H1 (cell line): Measurements from ENCODE around the gene RANGRF. TPM values are rescaled to one million over a fixed set of nuclear protein-coding genes. Genes with fewer than 3 reads are reported as not detected.

Source experiments
- CTCF ChIA-PET: fragments of 300-600 bp; sonication (Branson Sonifier 250); formaldehyde crosslinking; loops from one replicate; lab custom pipeline; 2021; ENCODE audit not compliant: partially characterized antibody; lab: Charles Lee
- POLR2A ChIA-PET: fragments of 300-600 bp; sonication (Branson Sonifier 250); formaldehyde crosslinking; loops from one replicate; lab custom pipeline; 2021; ENCODE audit warnings: inconsistent platforms; ENCODE audit not compliant: partially characterized antibody; lab: Charles Lee
- DNase-seq, 2 experiments: peaks; one replicate each; pipeline versions ENCODE4 v3.0.0 to v3.0.0-alpha.2; 2010 to 2022; ENCODE audit warnings: low spot score in 2 of 2, low read depth in 1 of 2, mixed read lengths in 1 of 2
- FAIRE-seq: peaks from 2 replicates; lab custom pipeline; 2011; peaks lifted over from hg19 to GRCh38; lab: Jason Lieb, UNC
- H2AFZ ChIP-seq: 2 replicates; pipeline ENCODE4 v1.8.1; 2012; ENCODE audit warnings: low read length, inconsistent platforms
- H2AK5ac ChIP-seq: 2 replicates; pipeline ENCODE4 v1.6.1; 2013; ENCODE audit warnings: low read depth, low read length
- H2BK120ac ChIP-seq: replicated peaks from 2 replicates; pipeline ENCODE3; 2013; ENCODE audit warnings: low read depth, low read length, inconsistent platforms
- H2BK12ac ChIP-seq: 2 replicates; pipeline ENCODE4 v1.6.1; 2013; ENCODE audit warnings: low read depth, low read length
- H2BK15ac ChIP-seq: 2 replicates; pipeline ENCODE4 v1.6.1; 2013; ENCODE audit warnings: low read length
- H2BK20ac ChIP-seq: 2 replicates; pipeline ENCODE4 v1.6.1; 2013; ENCODE audit warnings: low read length
- H2BK5ac ChIP-seq: 2 replicates; pipeline ENCODE4 v1.6.1; 2013; ENCODE audit warnings: low read depth, low read length
- H3K14ac ChIP-seq: 2 replicates; pipeline ENCODE4 v1.6.1; 2013; ENCODE audit warnings: inconsistent platforms; ENCODE audit not compliant: insufficient read length
- H3K18ac ChIP-seq: 2 replicates; pipeline ENCODE4 v1.6.1; 2013; ENCODE audit warnings: low read length; ENCODE audit errors: extremely low read depth
- H3K23ac ChIP-seq: 2 replicates; pipeline ENCODE4 v1.6.1; 2013; ENCODE audit warnings: inconsistent platforms; ENCODE audit not compliant: insufficient read length
- H3K23me2 ChIP-seq: 2 replicates; pipeline ENCODE4 v1.6.1; 2013; ENCODE audit warnings: low read depth, low read length
- H3K27ac ChIP-seq: 2 replicates; pipeline ENCODE4 v1.6.1; 2011; ENCODE audit warnings: low read depth, low read length, inconsistent platforms
- H3K27me3 ChIP-seq, 4 experiments: replicated peaks in 1 of 4; 1 replicate in 1 of 4; 2 replicates in 3 of 4; pipeline versions ENCODE4 v1.6.1 to v1.8.1; 2011 to 2013; ENCODE audit warnings: low read length in 3 of 4, mild to moderate bottlenecking in 3 of 4, inconsistent platforms in 2 of 4, mixed read lengths in 2 of 4, moderate library complexity in 1 of 4; ENCODE audit not compliant: control insufficient read depth in 3 of 4, insufficient read depth in 3 of 4; ENCODE audit errors: extremely low read depth in 1 of 4
- H3K36me3 ChIP-seq, 4 experiments: 2 replicates each; pipeline versions ENCODE4 v1.6.1 to v1.8.1; 2011 to 2013; ENCODE audit warnings: mild to moderate bottlenecking in 4 of 4, low read length in 3 of 4, moderate library complexity in 2 of 4, control low read depth in 1 of 4, inconsistent platforms in 1 of 4; ENCODE audit not compliant: insufficient read depth in 4 of 4, control insufficient read depth in 2 of 4
- H3K4ac ChIP-seq: replicated peaks from 2 replicates; pipeline ENCODE3; 2013; ENCODE audit warnings: low read length, low read depth, mixed read lengths, inconsistent platforms; ENCODE audit not compliant: insufficient read length
- H3K4me1 ChIP-seq, 4 experiments: replicated peaks in 1 of 4; 1 replicate in 1 of 4; 2 replicates in 3 of 4; pipeline versions ENCODE4 v1.6.1 to v1.8.1; 2011 to 2013; ENCODE audit warnings: low read length in 3 of 4, inconsistent platforms in 2 of 4, mixed read lengths in 1 of 4; ENCODE audit not compliant: insufficient read depth in 4 of 4, control insufficient read depth in 3 of 4
- H3K4me2 ChIP-seq, 2 experiments: 2 replicates each; pipeline versions ENCODE4 v1.6.1 to v1.8.1; 2011 to 2013; ENCODE audit warnings: low read depth in 2 of 2, low read length in 2 of 2, control low read depth in 1 of 2, inconsistent platforms in 1 of 2, mild to moderate bottlenecking in 1 of 2; ENCODE audit not compliant: insufficient read depth in 1 of 2
- H3K4me3 ChIP-seq, 4 experiments: fragments of 200-600, 300-600 bp in 1 of 4; sonication (generic), shearing (Covaris generic), sonication (Bioruptor Twin) in 1 of 4; 2 replicates each; pipeline versions ENCODE4 v1.5.1 to v1.8.1; 2011 to 2016; ENCODE audit warnings: low read length in 4 of 4, low read depth in 3 of 4, control low read depth in 2 of 4, inconsistent platforms in 2 of 4, mild to moderate bottlenecking in 2 of 4, mixed read lengths in 1 of 4, moderate library complexity in 1 of 4; ENCODE audit not compliant: insufficient read depth in 2 of 4; ENCODE audit errors: extremely low read depth in 1 of 4
- H3K56ac ChIP-seq: replicated peaks from 2 replicates; pipeline ENCODE3; 2013; ENCODE audit warnings: low read depth, mild to moderate bottlenecking, mixed read lengths, low read length, inconsistent platforms; ENCODE audit not compliant: insufficient read length
- H3K79me1 ChIP-seq: 2 replicates; pipeline ENCODE4 v1.6.1; 2013; ENCODE audit warnings: low read depth, low read length, control low read depth
- H3K79me2 ChIP-seq, 2 experiments: 2 replicates each; pipeline versions ENCODE4 v1.6.1 to v1.8.1; 2012 to 2013; ENCODE audit warnings: low read length in 2 of 2, mild to moderate bottlenecking in 2 of 2, inconsistent platforms in 1 of 2; ENCODE audit not compliant: insufficient read depth in 2 of 2, control insufficient read depth in 1 of 2
- H3K9ac ChIP-seq, 4 experiments: replicated peaks in 1 of 4; 1 replicate in 1 of 4; 2 replicates in 3 of 4; pipeline versions ENCODE4 v1.6.1 to v1.8.1; 2011 to 2013; ENCODE audit warnings: low read depth in 3 of 4, low read length in 3 of 4, control low read depth in 2 of 4, mild to moderate bottlenecking in 2 of 4, moderate library complexity in 2 of 4, inconsistent platforms in 1 of 4; ENCODE audit errors: extremely low read depth in 1 of 4
- H3K9me3 ChIP-seq, 2 experiments: 2 replicates each; pipeline versions ENCODE4 v1.6.1 to v1.8.1; 2012 to 2013; ENCODE audit warnings: mild to moderate bottlenecking in 2 of 2, moderate library complexity in 2 of 2, control low read depth in 1 of 2, inconsistent platforms in 1 of 2, low read depth in 1 of 2, low read length in 1 of 2, mixed read lengths in 1 of 2; ENCODE audit not compliant: insufficient read depth in 2 of 2
- H4K20me1 ChIP-seq, 2 experiments: replicated peaks in 1 of 2; 2 replicates each; pipeline versions ENCODE3 to v1.8.1; 2011 to 2013; ENCODE audit warnings: inconsistent platforms in 2 of 2, low read length in 2 of 2, mild to moderate bottlenecking in 1 of 2; ENCODE audit not compliant: insufficient read depth in 2 of 2, control insufficient read depth in 1 of 2
- H4K5ac ChIP-seq: 2 replicates; pipeline ENCODE4 v1.6.1; 2013; ENCODE audit warnings: low read length, low read depth, mixed read lengths, inconsistent platforms; ENCODE audit not compliant: insufficient read length
- H4K8ac ChIP-seq: 2 replicates; pipeline ENCODE4 v1.8.0; 2013; ENCODE audit warnings: mild to moderate bottlenecking, moderate library complexity, low read length, inconsistent platforms; ENCODE audit not compliant: insufficient read depth; ENCODE audit errors: extremely low read depth
- H4K91ac ChIP-seq: replicated peaks from 2 replicates; pipeline ENCODE3; 2013; ENCODE audit warnings: low read length, mixed read lengths, inconsistent platforms; ENCODE audit not compliant: insufficient read length
- EGR1 ChIP-seq: IDR thresholded peaks from 2 replicates; pipeline ENCODE4 v1.6.1; 2011; ENCODE audit warnings: low read depth, low read length, borderline replicate concordance
- HDAC6 ChIP-seq: IDR thresholded peaks from one replicate; pipeline ENCODE4 v1.7.1; 2012; ENCODE audit warnings: low read depth, mild to moderate bottlenecking, inconsistent platforms, low read length, moderate library complexity
- RFX5 ChIP-seq: IDR thresholded peaks from 2 replicates; pipeline ENCODE4 v1.6.1; 2011; ENCODE audit warnings: low read depth, low read length, improper control_type of control experiment, borderline replicate concordance
- SIRT6 ChIP-seq: IDR thresholded peaks from one replicate; pipeline ENCODE4 v1.7.1; 2012; ENCODE audit warnings: low read length, inconsistent platforms
- WGBS, 2 experiments: shearing (Covaris generic) in 1 of 2; methylation state at CpG; one replicate each; pipeline versions ENCODE4 v1.1.6 to v1.1.7; 2013 to 2015; ENCODE audit warnings: low lambda C conversion rate in 2 of 2, mixed read lengths in 2 of 2, inconsistent platforms in 1 of 2, low coverage in 1 of 2, missing lambda C conversion rate in 1 of 2; ENCODE audit not compliant: insufficient replicate concordance in 2 of 2, insufficient coverage in 1 of 2, insufficient read length in 1 of 2; ENCODE audit errors: extremely low coverage in 1 of 2, missing lambda C conversion rate in 1 of 2; 5-methylcytosine and 5-hydroxymethylcytosine counted together
- polyA plus RNA-seq, 7 experiments: library from polyadenylated mRNA; depleted of rRNA in 3 of 7; stranded (reverse) in 5 of 7; unstranded in 2 of 7; fragments of >200 nt in 5 of 7; fragments of 200-250 nt in 2 of 7; gene quantifications; 1 replicate in 5 of 7; 2 replicates in 1 of 7; 4 replicates in 1 of 7; pipeline versions ENCODE4 v1.2.1 to v1.2.3, GENCODE V29; 2011 to 2013; ENCODE audit warnings: missing spikeins in 2 of 7, mixed read lengths in 2 of 7
- total RNA-seq: library from RNA; stranded (reverse); fragmentation: NEBNext Ultra II Directional; extraction: Animal tissue kit (Norgen Biotek cat#: 25700); gene quantifications from 2 replicates; pipeline ENCODE4 v1.2.1, GENCODE V29; 2021
- TF ChIP-seq, protein P1 (sequence below), 3 experiments: IDR thresholded peaks; 1 replicate in 2 of 3; 2 replicates in 1 of 3; pipeline versions ENCODE4 v1.5.1 to v1.6.1; 2011; ENCODE audit warnings: low read length in 3 of 3, mild to moderate bottlenecking in 3 of 3, inconsistent platforms in 2 of 3, low read depth in 1 of 3, moderate library complexity in 1 of 3; ENCODE audit not compliant: insufficient read depth in 1 of 3; ENCODE audit errors: control extremely low read depth in 1 of 3

The RANGRF gene
- total and polyA plus RNA-seq, 2 of the 8 experiments (the other 6 are each of a cell fraction or from before 2014, with no cell fraction given), result 36.9 to 49.6 TPM

DNA sequence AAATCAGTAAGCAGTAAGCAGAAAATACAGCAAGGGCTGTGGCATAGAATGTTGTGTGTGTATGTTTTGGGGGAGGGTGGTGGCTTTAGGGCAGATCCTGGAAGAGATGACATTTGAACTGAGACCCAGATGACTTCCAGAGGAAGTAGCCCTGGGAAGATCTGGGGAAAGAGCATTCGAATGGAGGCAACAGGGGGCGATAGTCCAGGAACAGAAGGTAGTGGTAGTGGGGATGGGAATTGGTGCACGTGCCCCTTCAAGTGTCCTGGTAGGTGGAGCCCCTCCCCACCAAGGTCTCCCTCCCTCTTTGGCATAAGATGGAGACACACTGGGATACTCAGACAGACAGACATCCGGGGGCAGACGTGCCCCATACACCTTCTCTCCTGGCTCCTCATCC, 35.7 kb downstream of the RANGRF start:
- TF ChIP-seq HDAC6 (no peak), EGR1 (no peak), RFX5 (no peak), SIRT6 (no peak)
- TF ChIP-seq, protein P1, sequence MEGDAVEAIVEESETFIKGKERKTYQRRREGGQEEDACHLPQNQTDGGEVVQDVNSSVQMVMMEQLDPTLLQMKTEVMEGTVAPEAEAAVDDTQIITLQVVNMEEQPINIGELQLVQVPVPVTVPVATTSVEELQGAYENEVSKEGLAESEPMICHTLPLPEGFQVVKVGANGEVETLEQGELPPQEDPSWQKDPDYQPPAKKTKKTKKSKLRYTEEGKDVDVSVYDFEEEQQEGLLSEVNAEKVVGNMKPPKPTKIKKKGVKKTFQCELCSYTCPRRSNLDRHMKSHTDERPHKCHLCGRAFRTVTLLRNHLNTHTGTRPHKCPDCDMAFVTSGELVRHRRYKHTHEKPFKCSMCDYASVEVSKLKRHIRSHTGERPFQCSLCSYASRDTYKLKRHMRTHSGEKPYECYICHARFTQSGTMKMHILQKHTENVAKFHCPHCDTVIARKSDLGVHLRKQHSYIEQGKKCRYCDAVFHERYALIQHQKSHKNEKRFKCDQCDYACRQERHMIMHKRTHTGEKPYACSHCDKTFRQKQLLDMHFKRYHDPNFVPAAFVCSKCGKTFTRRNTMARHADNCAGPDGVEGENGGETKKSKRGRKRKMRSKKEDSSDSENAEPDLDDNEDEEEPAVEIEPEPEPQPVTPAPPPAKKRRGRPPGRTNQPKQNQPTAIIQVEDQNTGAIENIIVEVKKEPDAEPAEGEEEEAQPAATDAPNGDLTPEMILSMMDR (IDR thresholded peaks at IDR 0.05; ENCODE audit: control extremely low read depth in 1 of 3, insufficient read depth in 1 of 3, low read depth in 1 of 3, low read length in 3 of 3), result peak in 2 of 3 experiments; percentile 33 to 48; a peak in 2 of 4 replicates
- peaks cover 0 to 11% (median 5%) of the 10 kb centered on the region in 4 experiments; a peak in 5 of 7 replicates for H3K4me1 ChIP-seq
- no peaks in the 10 kb centered on the region for H3K79me1 ChIP-seq
- H3K4me2 ChIP-seq, result no peak overlapping the region
- no peak overlapping the region for H2BK12ac ChIP-seq
- H3K23me2 ChIP-seq, result peaks cover 11% of the 10 kb centered on the region; the same call in 1 of the 2 replicates
- no peak overlapping the region for H4K8ac ChIP-seq
- H3K79me2 ChIP-seq, result no peaks in the 10 kb centered on the region
- DNase-seq (no peak), FAIRE-seq (no peak)
- H4K91ac ChIP-seq, result no peak overlapping the region
- H2AK5ac ChIP-seq, result no peak overlapping the region
- H3K56ac ChIP-seq, result no peak overlapping the region
- H3K23ac ChIP-seq, result no peak overlapping the region
- ChIA-PET POLR2A (no interaction called here), CTCF (interaction anchor here (0.8 to 6.0 kb wide), 3 partner anchors 9 to 23 kb away, joined by 3 to 56 read pairs (median 19); partner anchors contain the start of gene ODF4)
- no peaks in the 10 kb centered on the region for H4K20me1 ChIP-seq
- no peak overlapping the region for H3K27ac ChIP-seq
- WGBS, 2 experiments, result 76% methylated on average over 3 of the region's 5 CpGs; no CpG with 5 or more reads in 1 of the 2 experiments
- no peaks in the 10 kb centered on the region for H3K9me3 ChIP-seq
- no peak overlapping the region for H3K14ac ChIP-seq
- no peak overlapping the region for H4K5ac ChIP-seq
- H3K18ac ChIP-seq, result no peak overlapping the region
- H3K4ac ChIP-seq, result no peak overlapping the region
- no peak overlapping the region for H3K4me3 ChIP-seq
- H3K9ac ChIP-seq, result no peak overlapping the region
- H3K36me3 ChIP-seq, result no peaks in the 10 kb centered on the region
- H2BK15ac ChIP-seq, result no peak overlapping the region
- H3K27me3 ChIP-seq, result peaks cover 2 to 20% (median 18%) of the 10 kb centered on the region in 4 experiments; a peak in 6 of 7 replicates
- no peak overlapping the region for H2AFZ ChIP-seq
- no peak overlapping the region for H2BK120ac ChIP-seq
- H2BK5ac ChIP-seq, result no peak overlapping the region
- no peak overlapping the region for H2BK20ac ChIP-seq
